Breast epithelium (tissue), 4 donors: ENCODE data around the gene USP28. TPM values are rescaled to one million over a fixed set of nuclear protein-coding genes. Genes with fewer than 3 reads are reported as not detected.

Experiments
- DNase-seq, 2 donors: peaks; one replicate each; pipeline ENCODE4 v3.0.0-alpha.2; 2019; ENCODE audit warnings: low spot score in 2 of 2
- H3K27ac ChIP-seq, 2 donors: fragments of 200-600 bp; sonication (generic) in 1 of 2; one replicate each; pipeline ENCODE4 v1.5.1; 2016 to 2019; ENCODE audit warnings: mild to moderate bottlenecking in 1 of 2
- H3K27me3 ChIP-seq, 2 donors: fragments of 200-600 bp; sonication (generic) in 1 of 2; one replicate each; pipeline versions ENCODE4 v1.5.1 to v1.6.0; 2017 to 2019; ENCODE audit warnings: control low read depth in 1 of 2, mild to moderate bottlenecking in 1 of 2
- H3K36me3 ChIP-seq: fragments of 200-600 bp; one replicate; pipeline ENCODE4 v1.5.1; 2019
- H3K4me1 ChIP-seq, 2 donors: fragments of 200-600 bp; sonication (generic); one replicate each; pipeline ENCODE4 v1.5.1; 2016 to 2019; ENCODE audit warnings: control low read depth in 1 of 2
- H3K4me3 ChIP-seq, 3 donors: fragments of 200-600 bp; sonication (generic); 1 replicate in 2 of 3; 2 replicates in 1 of 3; pipeline ENCODE4 v1.5.1; 2016 to 2019; ENCODE audit warnings: mild to moderate bottlenecking in 3 of 3, moderate library complexity in 2 of 3
- H3K9me3 ChIP-seq, 2 donors: fragments of 200-600 bp; sonication (generic) in 1 of 2; one replicate each; pipeline ENCODE4 v1.5.1; 2016 to 2019; ENCODE audit warnings: control low read depth in 1 of 2
- CTCF ChIP-seq, 3 donors: fragments of 450-650 bp; IDR thresholded peaks; one replicate each; pipeline ENCODE4 v1.5.1; 2016 to 2017; ENCODE audit warnings: antibody characterized with exemption in 3 of 3, mild to moderate bottlenecking in 3 of 3, moderate library complexity in 3 of 3
- POLR2A ChIP-seq: fragments of 450-650 bp; IDR thresholded peaks from one replicate; pipeline ENCODE4 v1.6.1; 2016; ENCODE audit warnings: antibody characterized with exemption, mild to moderate bottlenecking, moderate library complexity
- POLR2AphosphoS5 ChIP-seq, 3 donors: sonication (generic); formaldehyde crosslinking; IDR thresholded peaks; one replicate each; pipeline ENCODE4 v1.6.1; 2017; ENCODE audit warnings: antibody characterized with exemption in 3 of 3
- intact Hi-C: fragments of 100-400 bp; cut with DNase I; formaldehyde crosslinking; loops from one replicate; pipeline ENCODE4 v1.15.1; 2023; ENCODE audit warnings: low total_unique reads
- total RNA-seq, 3 donors: library from RNA; depleted of rRNA; stranded (reverse); fragments of >200 nt; gene quantifications; one replicate each; pipeline ENCODE4 v1.1.0, GENCODE V29; 2016

USP28 gene
- total RNA-seq, 3 donors from 2014 or later = 15.5 to 38.5 (median 30.2) TPM

GRCh38 chr11:113907152-113907551, 31.8 kb upstream of the USP28 start:
- Histone ChIP-seq H3K4me3 (no peak overlapping the region), H3K36me3 (no peaks in the 10 kb centered on the region), H3K27me3 (peaks cover 0 to 12% of the 10 kb centered on the region in 2 donors), H3K27ac (no peak overlapping the region), H3K4me1 (no peaks in the 10 kb centered on the region), H3K9me3 (no peaks in the 10 kb centered on the region)
- no peak for DNase-seq
- intact Hi-C loops = loop anchor here (10.0 kb wide), 1 partner anchor 348 kb away; no protein-coding TSS in a partner anchor
- no peak for TF ChIP-seq POLR2A
- TF ChIP-seq POLR2AphosphoS5 (IDR thresholded peaks at IDR 0.05) = no peak
- no peak for TF ChIP-seq CTCF (IDR thresholded peaks at IDR 0.05)

GRCh38 chr11:113906516-113906915, 31.1 kb upstream of the USP28 start:
- Histone ChIP-seq H3K4me3 (no peak overlapping the region), H3K9me3 (no peaks in the 10 kb centered on the region), H3K27ac (no peak overlapping the region), H3K4me1 (no peaks in the 10 kb centered on the region), H3K27me3 (peaks cover 0 to 12% of the 10 kb centered on the region in 2 donors), H3K36me3 (no peaks in the 10 kb centered on the region)
- no peak for DNase-seq
- intact Hi-C loops = loop anchor here (10.0 kb wide), 1 partner anchor 348 kb away; no protein-coding TSS in a partner anchor
- TF ChIP-seq POLR2AphosphoS5 (IDR thresholded peaks at IDR 0.05) (no peak), POLR2A (no peak), CTCF (IDR thresholded peaks at IDR 0.05) (no peak)

GRCh38 chr11:113906038-113906437, 30.7 kb upstream of the USP28 start:
- intact Hi-C loops = loop anchor here (10.0 kb wide), 1 partner anchor 349 kb away; no protein-coding TSS in a partner anchor

DNA sequence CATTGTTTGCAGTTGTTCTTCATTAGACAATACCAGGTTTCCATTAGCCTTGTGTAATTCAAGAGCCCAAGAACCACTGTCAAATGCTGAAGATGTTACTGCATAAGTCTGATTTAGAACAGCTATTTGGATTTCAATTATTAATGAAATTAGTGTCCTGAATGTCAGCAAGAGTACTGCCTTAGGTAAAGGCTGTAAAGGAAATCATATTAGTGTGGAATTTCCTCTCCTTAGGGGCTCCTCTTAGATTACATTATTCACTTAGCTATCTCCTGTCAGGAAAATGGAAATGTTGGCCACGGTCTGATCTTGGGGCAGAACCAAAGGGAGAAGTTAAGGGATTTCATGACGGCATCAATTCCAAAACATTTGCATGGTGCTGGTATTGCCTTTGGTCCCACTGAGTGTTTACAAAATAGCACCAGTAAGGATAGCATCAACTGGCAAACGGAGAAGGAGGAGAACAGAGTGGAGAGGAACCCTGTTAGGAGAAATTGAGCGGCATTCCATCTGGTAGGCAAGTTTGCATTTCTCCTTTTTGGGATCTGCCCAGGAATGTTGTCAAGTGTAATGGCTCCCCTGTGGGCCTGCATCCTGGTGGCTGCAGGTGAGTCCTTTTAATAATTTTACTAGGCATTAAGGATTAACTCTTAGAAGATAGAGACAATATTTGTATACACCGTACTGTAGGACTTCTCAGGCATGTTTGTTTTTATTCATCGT, 29.2 kb upstream of the USP28 start, which contains the start of gene HTR3B:
Gene HTR3B (plus strand): TSS at position 418 of the 723 bp plus-strand sequence. CDS start 138 bp downstream, at position 556.
- Histone ChIP-seq H3K9me3 (no peaks in the 10 kb centered on the region), H3K36me3 (no peaks in the 10 kb centered on the region), H3K4me1 (no peaks in the 10 kb centered on the region), H3K4me3 (no peak within 1 kb of the TSS), H3K27me3 (peaks cover 0 to 12% of the 10 kb centered on the region in 2 donors), H3K27ac (no peak within 1 kb of the TSS)
- DNase-seq = no peak
- no peak for TF ChIP-seq POLR2AphosphoS5 (IDR thresholded peaks at IDR 0.05)
- no peak for TF ChIP-seq CTCF (IDR thresholded peaks at IDR 0.05)
- no peak for TF ChIP-seq POLR2A
- intact Hi-C loops = loop anchor here (10.0 kb wide), 1 partner anchor 350 kb away; no protein-coding TSS in a partner anchor

More at GRCh38 chr11:113906038-113906437, 30.7 kb upstream of the USP28 start:
- DNase-seq = no peak
- no peaks in the 10 kb centered on the region for H3K36me3 ChIP-seq
- no peaks in the 10 kb centered on the region for H3K9me3 ChIP-seq
- TF ChIP-seq CTCF (IDR thresholded peaks at IDR 0.05) (peak in 1 of 3 donors; percentile 12), POLR2AphosphoS5 (IDR thresholded peaks at IDR 0.05) (no peak)
- no peaks in the 10 kb centered on the region for H3K4me1 ChIP-seq
- H3K27ac ChIP-seq = no peak overlapping the region
- H3K4me3 ChIP-seq = no peak overlapping the region
- H3K27me3 ChIP-seq = peaks cover 0 to 12% of the 10 kb centered on the region in 2 donors

- no peak for TF ChIP-seq POLR2AphosphoS5 (IDR thresholded peaks at IDR 0.05)
- TF ChIP-seq POLR2A = no peak
- intact Hi-C loops = loop anchor here (10.0 kb wide), 1 partner anchor 354 kb away; no protein-coding TSS in a partner anchor
- Histone ChIP-seq H3K4me3 (no peak overlapping the region), H3K27ac (no peak overlapping the region), H3K27me3 (no peaks in the 10 kb centered on the region), H3K4me1 (no peaks in the 10 kb centered on the region), H3K9me3 (no peaks in the 10 kb centered on the region), H3K36me3 (no peaks in the 10 kb centered on the region)
- no peak for DNase-seq
Observed at GRCh38 chr11:113901141-113901540, 25.8 kb upstream of the USP28 start.
